ENCODE data around the gene CCDC198.

GRCh38 chr14:57501039-57501557, 7.4 kb upstream of the CCDC198 start:
- no peak for TF ChIP-seq CTCF (conservative IDR thresholded peaks at IDR 0.05; ENCODE audit: low read length)
- no peak for TF ChIP-seq EZH2phosphoT487 (IDR thresholded peaks at IDR 0.05; ENCODE audit: borderline replicate concordance)

Measured in Loucy (cell line).